Mesendoderm (in vitro differentiated cells): ENCODE data around the gene EIF1.

Experiments used
- DNase-seq: peaks from one replicate; pipeline ENCODE4 v3.0.0; 2013
- H2AK5ac ChIP-seq: 2 replicates; pipeline ENCODE4 v1.6.1; 2013; ENCODE audit warnings: low read length, inconsistent platforms
- H2BK120ac ChIP-seq: 2 replicates; pipeline ENCODE4 v1.6.1; 2013; ENCODE audit warnings: low read depth, mild to moderate bottlenecking, low read length, moderate library complexity, mixed read lengths
- H2BK15ac ChIP-seq: replicated peaks from 2 replicates; pipeline ENCODE4 v1.6.1; 2013; ENCODE audit warnings: low read depth, mild to moderate bottlenecking, moderate library complexity
- H2BK5ac ChIP-seq: 2 replicates; pipeline ENCODE4 v1.6.1; 2013; ENCODE audit warnings: low read length, inconsistent platforms
- H3K18ac ChIP-seq: 2 replicates; pipeline ENCODE4 v1.6.1; 2013; ENCODE audit warnings: mild to moderate bottlenecking, low read length, mixed read lengths
- H3K23ac ChIP-seq: one replicate; pipeline ENCODE4 v1.6.1; 2013; ENCODE audit warnings: low read length
- H3K27ac ChIP-seq: 2 replicates; pipeline ENCODE4 v1.5.1; 2013; ENCODE audit warnings: low read depth, mild to moderate bottlenecking, inconsistent platforms, low read length, moderate library complexity
- H3K27me3 ChIP-seq: 2 replicates; pipeline ENCODE4 v1.6.1; 2013; ENCODE audit warnings: low read length, control low read depth, mild to moderate bottlenecking, inconsistent platforms; ENCODE audit not compliant: insufficient read depth, poor library complexity
- H3K36me3 ChIP-seq: 2 replicates; pipeline ENCODE4 v1.6.1; 2013; ENCODE audit warnings: low read length, inconsistent platforms; ENCODE audit not compliant: control insufficient read depth, insufficient read depth
- H3K4ac ChIP-seq: one replicate; pipeline ENCODE4 v1.6.1; 2013; ENCODE audit warnings: low read depth, mild to moderate bottlenecking, low read length, moderate library complexity
- H3K4me1 ChIP-seq: 2 replicates; pipeline ENCODE4 v1.6.1; 2013; ENCODE audit warnings: low read depth, low read length, inconsistent platforms; ENCODE audit not compliant: control insufficient read depth
- H3K4me2 ChIP-seq: 2 replicates; pipeline ENCODE4 v1.6.1; 2013; ENCODE audit warnings: low read length
- H3K4me3 ChIP-seq: 2 replicates; pipeline ENCODE4 v1.5.1; 2013; ENCODE audit warnings: mild to moderate bottlenecking, low read length
- H3K56ac ChIP-seq: one replicate; pipeline ENCODE4 v1.6.1; 2013; ENCODE audit warnings: low read length
- H3K79me1 ChIP-seq: 2 replicates; pipeline ENCODE4 v1.6.1; 2013; ENCODE audit warnings: low read length, inconsistent platforms
- H3K79me2 ChIP-seq: 2 replicates; pipeline ENCODE4 v1.6.1; 2013; ENCODE audit warnings: mild to moderate bottlenecking, low read length; ENCODE audit not compliant: control insufficient read depth, insufficient read depth
- H3K9ac ChIP-seq: 2 replicates; pipeline ENCODE4 v1.6.1; 2013; ENCODE audit warnings: low read length, inconsistent platforms
- H4K5ac ChIP-seq: one replicate; pipeline ENCODE4 v1.6.1; 2013; ENCODE audit warnings: low read length
- H4K8ac ChIP-seq: one replicate; pipeline ENCODE4 v1.6.1; 2013; ENCODE audit warnings: low read depth, mild to moderate bottlenecking, control low read depth, low read length, moderate library complexity
- WGBS: extraction: QIAGEN DNeasy Blood & Tissue Kit; methylation state at CpG from one replicate; pipeline ENCODE4 v1.1.7; 2013; ENCODE audit warnings: low lambda C conversion rate, missing lambda C conversion rate; ENCODE audit not compliant: insufficient coverage; ENCODE audit errors: extremely low coverage; 5-methylcytosine and 5-hydroxymethylcytosine counted together

Gene EIF1

GRCh38 chr17:41655611-41656111 is 33.0 kb upstream of the EIF1 start:
- H4K5ac ChIP-seq, result no peak overlapping the region
- peak overlapping the region; percentile 72 for H3K56ac ChIP-seq
- H4K8ac ChIP-seq, result no peak overlapping the region
- no peak overlapping the region for H3K4me3 ChIP-seq
- no peak overlapping the region for H2AK5ac ChIP-seq
- H3K18ac ChIP-seq, result no peak overlapping the region
- H3K23ac ChIP-seq, result no peak overlapping the region
- H3K4ac ChIP-seq, result no peak overlapping the region
- peak overlapping the region; percentile 15 for H3K9ac ChIP-seq
- no peak overlapping the region for H2BK15ac ChIP-seq
- no CpG with 5 or more reads among the region's 18 CpGs for WGBS
- peak; percentile 63 for DNase-seq
- H3K27ac ChIP-seq, result no peak overlapping the region
- no peaks in the 10 kb centered on the region for H3K27me3 ChIP-seq
- no peak overlapping the region for H2BK120ac ChIP-seq
- no peaks in the 10 kb centered on the region for H3K79me2 ChIP-seq
- no peak overlapping the region for H2BK5ac ChIP-seq
- no peaks in the 10 kb centered on the region for H3K4me1 ChIP-seq
- no peak overlapping the region for H3K4me2 ChIP-seq
- no peaks in the 10 kb centered on the region for H3K36me3 ChIP-seq
- no peaks in the 10 kb centered on the region for H3K79me1 ChIP-seq

GRCh38 chr17:41656249-41657023 is 32.2 kb upstream of the EIF1 start:
- Histone ChIP-seq H3K79me2 (no peaks in the 10 kb centered on the region), H3K56ac (peak overlapping the region; percentile 11), H3K36me3 (no peaks in the 10 kb centered on the region), H3K23ac (no peak overlapping the region), H2BK15ac (no peak overlapping the region), H4K8ac (no peak overlapping the region), H2AK5ac (no peak overlapping the region), H3K4me3 (no peak overlapping the region), H3K18ac (no peak overlapping the region), H3K4me2 (no peak overlapping the region), H3K27ac (no peak overlapping the region), H3K4ac (no peak overlapping the region), H2BK5ac (no peak overlapping the region), H3K27me3 (no peaks in the 10 kb centered on the region), H3K9ac (no peak overlapping the region), H3K79me1 (no peaks in the 10 kb centered on the region), H3K4me1 (no peaks in the 10 kb centered on the region), H4K5ac (no peak overlapping the region), H2BK120ac (no peak overlapping the region)
- no peak for DNase-seq
- WGBS, result no CpG with 5 or more reads among the region's 16 CpGs

- Histone ChIP-seq H2BK15ac (no peak overlapping the region), H2BK5ac (no peak overlapping the region), H3K9ac (no peak overlapping the region), H3K4me1 (no peaks in the 10 kb centered on the region), H3K27ac (no peak overlapping the region), H3K79me2 (no peaks in the 10 kb centered on the region), H2BK120ac (no peak overlapping the region), H3K18ac (no peak overlapping the region), H4K8ac (no peak overlapping the region), H3K27me3 (no peaks in the 10 kb centered on the region), H3K79me1 (no peaks in the 10 kb centered on the region), H3K4ac (no peak overlapping the region), H3K4me2 (no peak overlapping the region), H2AK5ac (no peak overlapping the region), H3K56ac (no peak overlapping the region), H3K36me3 (no peaks in the 10 kb centered on the region), H4K5ac (no peak overlapping the region), H3K4me3 (no peak overlapping the region), H3K23ac (no peak overlapping the region)
- WGBS, result no CpG with 5 or more reads among the region's 16 CpGs
- DNase-seq, result no peak
Observed at GRCh38 chr17:41657176-41657754, 31.4 kb upstream of the EIF1 start.

GRCh38 chr17:41657936-41658335 is 30.7 kb upstream of the EIF1 start:
- H3K4me1 ChIP-seq, result no peaks in the 10 kb centered on the region
- no peak overlapping the region for H3K18ac ChIP-seq
- H3K79me1 ChIP-seq, result no peaks in the 10 kb centered on the region
- H4K8ac ChIP-seq, result no peak overlapping the region
- no peak overlapping the region for H2BK120ac ChIP-seq
- WGBS, result no CpG with 5 or more reads among the region's 12 CpGs
- no peak for DNase-seq
- H4K5ac ChIP-seq, result no peak overlapping the region
- no peak overlapping the region for H3K27ac ChIP-seq
- H3K4me3 ChIP-seq, result no peak overlapping the region
- no peak overlapping the region for H3K9ac ChIP-seq
- H3K4me2 ChIP-seq, result no peak overlapping the region
- H2AK5ac ChIP-seq, result no peak overlapping the region
- H3K4ac ChIP-seq, result no peak overlapping the region
- H3K23ac ChIP-seq, result no peak overlapping the region
- no peak overlapping the region for H2BK15ac ChIP-seq
- H3K56ac ChIP-seq, result no peak overlapping the region
- no peaks in the 10 kb centered on the region for H3K27me3 ChIP-seq
- H2BK5ac ChIP-seq, result no peak overlapping the region
- no peaks in the 10 kb centered on the region for H3K79me2 ChIP-seq
- H3K36me3 ChIP-seq, result no peaks in the 10 kb centered on the region

- Histone ChIP-seq H4K8ac (no peak overlapping the region), H2AK5ac (no peak overlapping the region), H3K4me2 (no peak overlapping the region), H3K79me1 (no peaks in the 10 kb centered on the region), H2BK15ac (no peak overlapping the region), H3K56ac (peak overlapping the region; percentile 25), H3K36me3 (no peaks in the 10 kb centered on the region), H3K79me2 (no peaks in the 10 kb centered on the region), H3K4ac (no peak overlapping the region), H3K4me1 (no peaks in the 10 kb centered on the region), H3K23ac (no peak overlapping the region), H3K27me3 (no peaks in the 10 kb centered on the region), H3K4me3 (no peak overlapping the region), H3K18ac (no peak overlapping the region), H4K5ac (no peak overlapping the region), H2BK120ac (no peak overlapping the region), H3K27ac (no peak overlapping the region), H3K9ac (no peak overlapping the region), H2BK5ac (no peak overlapping the region)
- DNase-seq, result no peak
- no CpG with 5 or more reads among the region's 5 CpGs for WGBS
Observed at GRCh38 chr17:41658846-41659245, 29.8 kb upstream of the EIF1 start.
